ENCODE data around the gene KIF19.

GRCh38 chr17:74362069-74362405 is 36.0 kb downstream of the KIF19 start:
- no peak for TF ChIP-seq EZH2 (IDR thresholded peaks at IDR 0.05; ENCODE audit: low read depth)
- no peak for TF ChIP-seq CTCF (conservative IDR thresholded peaks at IDR 0.05)
